HG02610 (cell line): ENCODE data around the gene PWWP2A.
"Not testable (repeated sequence)": the region's sequence is repeated elsewhere in the genome, so short reads cannot be mapped to it uniquely, and the experiment has no call there.

Experiments used
- ATAC-seq: cut with Tn5 transposase; IDR thresholded peaks from one replicate; pipeline ENCODE4 v1.9.1; 2021; ENCODE audit warnings: mild to moderate bottlenecking, moderate library complexity; ENCODE audit not compliant: unreplicated experiment

The PWWP2A gene

DNA sequence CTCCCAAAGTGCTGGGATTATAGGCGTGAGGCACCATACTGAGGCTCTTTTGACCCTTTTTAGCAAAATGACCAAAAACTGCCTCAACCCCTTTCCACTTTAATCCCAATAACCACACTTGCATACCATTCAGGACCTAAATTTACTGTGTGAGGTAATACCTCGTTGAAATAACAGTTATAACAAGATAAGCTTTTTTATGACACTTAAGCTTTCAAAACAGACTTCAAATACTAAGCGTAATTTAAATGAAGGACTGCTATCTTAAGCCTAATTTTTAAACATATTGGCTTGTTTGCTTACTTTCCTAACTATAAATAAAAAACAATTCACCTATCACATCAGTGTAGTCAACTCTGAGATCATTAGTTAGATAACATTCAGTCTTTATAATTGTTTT, 37.8 kb downstream of the PWWP2A start:
- no peak for ATAC-seq

- no peak for ATAC-seq
Measured at GRCh38 chr5:160079753-160080152, 39.5 kb downstream of the PWWP2A start.

DNA sequence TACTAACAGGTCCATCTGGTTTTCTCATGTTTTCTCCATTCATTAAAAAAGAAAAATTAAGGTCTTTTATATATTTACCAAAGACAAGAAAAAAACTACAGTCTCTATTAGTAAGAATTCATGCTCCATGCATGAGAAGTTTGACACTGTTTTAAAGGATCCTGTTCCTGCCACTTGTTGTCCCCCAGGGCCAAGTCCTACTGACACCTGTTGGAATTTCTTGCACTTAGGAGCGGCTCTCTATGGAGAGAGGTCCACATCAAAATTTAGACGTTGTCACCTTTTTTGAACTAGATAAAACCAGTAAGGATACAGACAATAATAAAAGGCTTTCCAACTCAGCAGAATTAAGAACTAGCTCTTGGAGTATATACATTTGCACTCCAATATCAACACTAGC, 42.3 kb downstream of the PWWP2A start:
- no peak for ATAC-seq

DNA sequence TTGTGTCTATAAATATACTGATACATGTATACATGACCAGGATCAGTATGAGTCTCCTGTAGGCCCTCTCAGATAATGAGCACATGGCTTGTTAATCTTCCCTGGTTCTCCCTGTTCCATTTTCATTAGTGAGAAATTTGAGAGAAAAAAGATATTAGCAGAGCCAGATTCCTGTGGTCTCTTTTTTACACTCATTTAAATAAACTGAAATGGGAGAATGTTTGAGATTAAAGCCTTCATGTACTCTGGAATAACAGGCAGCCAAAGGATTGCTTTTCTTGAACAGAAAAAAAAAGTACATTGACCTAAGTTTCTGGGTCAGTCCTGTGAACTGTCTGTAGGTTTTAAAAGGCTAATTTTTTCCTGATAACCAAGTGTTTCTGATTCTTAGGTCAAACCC, 44.2 kb downstream of the PWWP2A start:
- no peak for ATAC-seq

- ATAC-seq, result no peak
Measured at GRCh38 chr5:160071916-160072315, 47.3 kb downstream of the PWWP2A start.

DNA sequence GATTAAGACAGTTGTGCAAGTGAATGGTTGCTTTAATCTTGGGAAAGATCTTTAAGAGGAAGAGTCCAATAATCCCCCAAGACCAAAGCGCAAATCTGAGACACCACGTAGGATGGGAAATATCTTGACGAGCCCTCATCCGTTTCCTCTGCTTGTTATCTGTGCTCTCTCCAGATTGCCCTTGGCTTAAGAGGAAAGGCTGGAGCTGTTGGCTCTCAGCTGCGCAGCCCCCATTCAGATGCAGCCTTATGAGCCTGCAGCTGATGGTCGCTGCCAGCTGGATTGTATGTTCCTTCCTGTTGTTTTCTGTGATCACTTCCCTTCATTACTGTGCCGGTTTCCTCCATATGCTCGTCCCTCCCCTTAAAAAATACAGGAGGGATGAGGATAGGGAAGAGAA, 47.7 kb downstream of the PWWP2A start:
- ATAC-seq, result no peak

DNA sequence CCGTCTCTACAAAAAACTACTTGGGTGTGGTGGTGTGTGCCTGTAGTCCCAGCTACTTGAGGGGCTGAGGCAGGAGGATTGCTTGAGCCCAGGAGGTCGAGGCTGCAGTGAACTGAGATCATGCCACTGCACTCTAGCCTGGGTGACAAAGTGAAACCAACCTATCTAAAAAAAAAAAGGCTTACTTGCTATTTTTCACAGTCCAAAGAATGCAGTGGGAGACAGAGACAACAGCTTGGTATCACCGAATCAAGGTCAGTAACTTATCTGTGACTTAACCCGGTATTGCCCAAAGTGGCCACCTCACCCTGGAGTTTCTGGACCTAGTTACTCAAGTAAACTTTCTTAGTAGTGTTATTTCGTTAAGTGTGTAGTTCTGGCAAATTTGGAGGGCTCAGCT, 50.1 kb downstream of the PWWP2A start:
- not testable (repeated sequence) for ATAC-seq

DNA sequence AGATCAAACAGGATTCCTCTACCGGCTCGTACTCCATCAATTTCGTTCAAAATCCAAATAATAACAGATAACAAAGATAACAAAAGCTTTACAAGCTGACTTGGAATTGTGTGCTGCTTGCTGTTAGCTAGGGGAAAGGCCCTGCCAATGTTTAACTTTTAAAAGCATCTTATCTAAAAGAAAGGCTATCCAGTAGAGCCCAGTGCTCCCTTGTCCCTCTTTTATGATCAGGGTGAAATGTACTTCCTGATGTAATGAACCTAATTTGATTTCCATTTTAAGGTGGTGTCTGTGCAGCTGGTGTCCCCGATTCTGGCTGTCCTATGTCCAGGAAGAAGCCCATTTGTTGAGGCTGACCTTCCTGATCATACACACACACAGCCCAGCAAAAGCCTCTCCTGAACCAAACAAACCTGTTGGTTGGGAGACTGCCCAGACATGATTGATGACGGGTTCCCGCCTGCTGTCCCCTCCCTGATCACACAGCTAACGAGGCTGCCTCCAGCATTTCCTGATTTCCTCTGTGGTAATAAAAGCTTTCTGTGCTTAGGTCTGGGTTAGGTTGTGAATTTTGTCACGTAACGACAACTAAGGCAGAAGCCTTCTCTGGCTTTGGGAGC, 54.1 kb downstream of the PWWP2A start:
- ATAC-seq, result no peak

GRCh38 chr5:160064417-160064810, 54.8 kb downstream of the PWWP2A start:
- ATAC-seq, result no peak

GRCh38 chr5:160061770-160062169, 57.5 kb downstream of the PWWP2A start:
- no peak for ATAC-seq

DNA sequence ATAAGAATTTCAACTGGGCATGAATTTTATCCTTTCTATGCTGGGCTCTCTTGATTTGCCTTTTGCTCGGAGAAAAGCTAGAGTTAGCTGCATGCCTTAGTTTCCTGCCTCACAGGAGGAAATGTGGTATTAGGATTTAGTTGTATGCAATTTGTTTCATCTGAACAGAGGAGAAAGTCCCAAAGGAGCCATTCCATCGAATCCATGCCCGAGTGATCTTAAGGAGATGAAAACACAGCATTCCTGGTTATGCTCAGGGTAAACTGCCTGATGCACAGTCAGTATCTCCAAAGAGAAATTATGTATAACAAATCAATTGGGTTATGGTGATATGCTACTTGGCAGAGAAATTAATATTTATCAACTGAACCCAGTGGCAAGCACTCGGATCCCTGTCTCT, 59.2 kb downstream of the PWWP2A start:
- ATAC-seq, result no peak

GRCh38 chr5:160057256-160057655, 62.0 kb downstream of the PWWP2A start:
- no peak for ATAC-seq

- ATAC-seq, result no peak
Measured at GRCh38 chr5:160054831-160055230, 64.4 kb downstream of the PWWP2A start.

DNA sequence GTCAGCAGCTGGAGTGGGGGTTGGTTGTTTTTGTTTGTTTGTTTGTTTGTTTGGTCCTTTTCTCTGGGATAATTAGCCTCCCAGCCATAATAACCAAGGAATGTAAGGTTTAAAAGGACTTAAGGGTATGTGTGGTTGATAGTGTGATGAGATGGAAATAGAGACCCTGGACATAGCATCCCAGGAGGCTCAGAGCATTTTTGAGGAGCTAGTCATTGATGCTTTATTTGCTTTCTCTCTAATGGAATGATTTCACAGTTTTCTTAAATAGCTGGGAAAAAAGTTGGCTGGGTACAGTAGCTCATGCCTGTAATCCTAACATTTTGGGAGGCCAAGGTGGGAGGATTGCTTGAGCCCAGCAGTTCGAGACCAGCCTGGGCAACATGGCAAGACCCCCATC, 65.2 kb downstream of the PWWP2A start:
- ATAC-seq, result no peak

DNA sequence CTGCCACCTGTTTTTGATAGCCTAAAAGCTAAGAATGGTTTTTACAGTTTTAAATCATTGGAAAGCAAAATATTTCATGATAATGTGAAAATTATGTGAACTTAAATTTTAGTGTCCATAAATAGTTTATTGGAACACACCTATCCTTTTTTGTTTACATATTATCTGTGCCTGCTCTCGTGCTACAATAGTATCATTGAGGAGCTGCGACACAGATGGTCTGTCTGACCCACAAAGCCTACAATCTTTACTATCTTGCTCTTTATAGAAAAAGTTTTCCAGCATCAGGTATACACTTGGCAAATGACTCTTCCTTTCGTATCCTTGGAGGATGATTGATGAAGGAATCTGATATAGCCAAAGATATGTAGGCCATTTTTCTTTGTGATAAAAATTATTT, 70.2 kb downstream of the PWWP2A start:
- ATAC-seq, result no peak

DNA sequence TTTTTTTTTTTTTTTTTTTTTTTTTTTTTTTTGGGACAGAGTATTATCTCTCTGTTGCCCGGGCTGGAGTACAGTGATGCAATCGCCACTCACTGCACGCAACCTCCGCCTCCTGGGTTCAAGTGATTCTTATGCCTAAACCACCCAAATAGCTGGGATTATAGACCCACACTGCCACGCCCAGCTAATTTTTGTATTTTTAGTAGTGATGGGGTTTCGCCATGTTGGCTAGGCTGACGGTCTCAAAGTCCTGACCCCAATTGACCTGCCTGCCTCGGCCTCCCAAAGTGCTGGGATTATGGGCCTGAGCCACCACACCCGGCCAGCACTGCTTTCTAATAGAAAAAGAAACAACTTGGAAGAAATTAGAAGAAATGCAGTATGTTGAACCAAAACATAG, 71.1 kb downstream of the PWWP2A start:
- no peak for ATAC-seq

DNA sequence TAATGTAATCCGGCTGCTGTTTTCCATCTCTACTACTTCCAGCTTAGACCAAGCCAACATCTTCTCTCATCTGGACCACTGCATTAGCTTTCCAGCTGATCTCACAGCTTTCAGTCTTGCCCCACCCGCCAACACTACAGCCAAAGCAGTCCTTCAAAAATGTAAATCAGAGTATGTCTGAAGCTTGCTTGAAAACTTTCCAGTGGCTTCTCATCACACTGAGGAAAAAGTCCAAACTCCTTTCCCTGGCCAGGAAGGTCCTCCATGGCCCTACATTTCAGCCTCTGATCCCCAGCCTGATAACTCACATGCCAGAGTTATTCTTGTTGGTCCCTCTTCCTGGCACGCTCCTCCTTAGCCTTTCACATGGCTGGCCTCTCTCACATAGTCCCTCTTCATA, 71.8 kb downstream of the PWWP2A start:
- no peak for ATAC-seq

GRCh38 chr5:160044967-160045366, 74.3 kb downstream of the PWWP2A start:
- ATAC-seq, result no peak

GRCh38 chr5:160044391-160044804, 74.9 kb downstream of the PWWP2A start:
- no peak for ATAC-seq

DNA sequence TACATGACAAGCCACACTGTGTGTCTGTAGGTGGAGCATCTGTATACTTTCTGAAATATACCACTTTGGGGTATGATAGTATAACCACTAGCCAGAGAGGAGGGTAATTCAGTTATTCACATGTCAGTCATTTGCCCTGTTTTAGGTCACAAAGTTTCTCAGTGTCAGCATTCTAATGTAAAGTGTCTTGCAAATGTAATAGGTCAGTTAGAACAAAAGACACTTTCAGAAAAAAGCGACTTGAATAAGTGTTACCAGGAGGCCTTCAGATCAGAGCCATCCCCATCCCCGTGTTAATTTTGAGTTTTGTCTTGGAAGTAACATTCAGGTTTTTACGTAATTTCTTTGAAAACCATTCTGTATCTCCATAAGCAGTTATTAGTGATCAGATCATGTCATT, 76.6 kb downstream of the PWWP2A start:
- ATAC-seq, result no peak
